ENCODE measurements around the gene CLASP1.

DNA sequence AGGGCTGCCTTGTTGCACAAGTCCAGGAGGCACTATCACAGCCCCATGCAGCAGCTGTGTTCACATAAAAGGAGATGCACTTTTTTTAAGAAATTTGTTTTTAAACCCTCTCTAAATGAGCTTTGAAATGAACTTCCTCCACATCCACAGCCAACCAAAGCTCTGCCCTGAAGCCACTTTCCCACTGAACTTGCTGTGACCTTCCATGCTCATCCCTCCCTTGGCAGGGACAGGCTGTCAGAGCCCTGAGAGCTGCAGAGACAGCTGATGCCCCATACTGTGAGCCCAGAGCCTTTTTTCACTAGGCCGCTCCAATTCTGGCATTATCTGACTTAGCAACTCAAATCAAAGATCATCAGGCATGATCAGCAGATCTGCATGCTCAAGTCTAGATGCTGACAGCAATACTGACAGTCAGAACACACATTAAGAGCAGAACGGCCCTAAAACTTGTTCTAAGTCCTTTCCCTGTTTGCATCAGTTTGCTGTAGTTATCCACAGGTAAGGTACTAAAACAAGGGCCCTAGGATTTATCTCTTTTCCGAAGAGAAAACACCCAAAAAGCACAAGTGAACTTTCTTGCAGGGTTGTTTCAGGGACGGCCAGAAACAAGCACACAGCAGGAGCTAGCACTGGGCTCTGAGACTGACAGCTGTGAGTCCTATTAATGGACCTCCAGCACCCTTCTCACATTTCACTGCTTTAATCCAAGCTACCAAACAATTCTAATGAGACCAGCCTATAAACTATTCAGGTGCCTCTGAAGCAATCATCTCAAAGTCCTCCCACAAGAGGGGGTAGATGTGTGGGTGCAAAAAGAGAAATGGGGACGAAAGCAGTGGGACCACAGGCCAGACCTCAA, 83.6 kb downstream of the CLASP1 start:
- TF ChIP-seq, protein P1, sequence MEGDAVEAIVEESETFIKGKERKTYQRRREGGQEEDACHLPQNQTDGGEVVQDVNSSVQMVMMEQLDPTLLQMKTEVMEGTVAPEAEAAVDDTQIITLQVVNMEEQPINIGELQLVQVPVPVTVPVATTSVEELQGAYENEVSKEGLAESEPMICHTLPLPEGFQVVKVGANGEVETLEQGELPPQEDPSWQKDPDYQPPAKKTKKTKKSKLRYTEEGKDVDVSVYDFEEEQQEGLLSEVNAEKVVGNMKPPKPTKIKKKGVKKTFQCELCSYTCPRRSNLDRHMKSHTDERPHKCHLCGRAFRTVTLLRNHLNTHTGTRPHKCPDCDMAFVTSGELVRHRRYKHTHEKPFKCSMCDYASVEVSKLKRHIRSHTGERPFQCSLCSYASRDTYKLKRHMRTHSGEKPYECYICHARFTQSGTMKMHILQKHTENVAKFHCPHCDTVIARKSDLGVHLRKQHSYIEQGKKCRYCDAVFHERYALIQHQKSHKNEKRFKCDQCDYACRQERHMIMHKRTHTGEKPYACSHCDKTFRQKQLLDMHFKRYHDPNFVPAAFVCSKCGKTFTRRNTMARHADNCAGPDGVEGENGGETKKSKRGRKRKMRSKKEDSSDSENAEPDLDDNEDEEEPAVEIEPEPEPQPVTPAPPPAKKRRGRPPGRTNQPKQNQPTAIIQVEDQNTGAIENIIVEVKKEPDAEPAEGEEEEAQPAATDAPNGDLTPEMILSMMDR (optimal IDR thresholded peaks at IDR 0.05 in 1 of 3, IDR thresholded peaks at IDR 0.05 in 1 of 3, conservative IDR thresholded peaks at IDR 0.05 in 1 of 3; ENCODE audit: extremely low read depth in 1 of 3, insufficient read depth in 2 of 3, low read length in 3 of 3) = no peak
- TF ChIP-seq EZH2 (IDR thresholded peaks at IDR 0.05; ENCODE audit: low read length) = no peak

Measured in keratinocyte (primary cell).